Heart left ventricle (tissue), 13 donors: ENCODE results near the gene ARL11.

Source experiments
- POLR2A ChIP-seq, 2 donors: fragments of 450-650 bp; IDR thresholded peaks; one replicate each; pipeline ENCODE4 v1.6.1; 2017; ENCODE audit warnings: antibody characterized with exemption in 2 of 2, mild to moderate bottlenecking in 2 of 2, moderate library complexity in 2 of 2
- TF ChIP-seq, protein P1 (sequence below), 12 donors: fragments of 200-600 bp; sonication (generic) in 4 of 12; IDR thresholded peaks; one replicate each; pipeline versions ENCODE4 v1.5.0 to v1.8.0; 2018 to 2022; ENCODE audit warnings: antibody characterized with exemption in 12 of 12, mild to moderate bottlenecking in 5 of 12
- donor health status: ischemic (EF 13 %, LVEDD 7.1; RV severe dilation, severe dysfunction).
- donor health status: DM: no; HTN: yes; CAD: no.
- donor health status: DM: no; HTN: no; CAD: no.
- donor health status: ischemic (EF 25% LVEDD 6.9; RV normal size, moderate dysfunction).
- donor health status: ischemic (EF 25% LVEDD 5.7; RV mildly dilated, moderate dysfunction).
- donor health status: ischemic (EF 35%, LVEDD 5.7; RV mildly dilated, moderate dysfunction).
- donor health status: nonischemic (EF 11% LVEDD 7.7; RV severe dilation, severe dysfunction).
- donor health status: DM: yes; HTN: yes; CAD: no.
- donor health status: PGD.
- donor health status: ischemic (EF 29% LVEDD 5.4; RV normal size, mild dysfunction).
- donor health status: nonischemic (EF 23%, LVEDD 6.1; RV moderate dilation, normal function).

DNA sequence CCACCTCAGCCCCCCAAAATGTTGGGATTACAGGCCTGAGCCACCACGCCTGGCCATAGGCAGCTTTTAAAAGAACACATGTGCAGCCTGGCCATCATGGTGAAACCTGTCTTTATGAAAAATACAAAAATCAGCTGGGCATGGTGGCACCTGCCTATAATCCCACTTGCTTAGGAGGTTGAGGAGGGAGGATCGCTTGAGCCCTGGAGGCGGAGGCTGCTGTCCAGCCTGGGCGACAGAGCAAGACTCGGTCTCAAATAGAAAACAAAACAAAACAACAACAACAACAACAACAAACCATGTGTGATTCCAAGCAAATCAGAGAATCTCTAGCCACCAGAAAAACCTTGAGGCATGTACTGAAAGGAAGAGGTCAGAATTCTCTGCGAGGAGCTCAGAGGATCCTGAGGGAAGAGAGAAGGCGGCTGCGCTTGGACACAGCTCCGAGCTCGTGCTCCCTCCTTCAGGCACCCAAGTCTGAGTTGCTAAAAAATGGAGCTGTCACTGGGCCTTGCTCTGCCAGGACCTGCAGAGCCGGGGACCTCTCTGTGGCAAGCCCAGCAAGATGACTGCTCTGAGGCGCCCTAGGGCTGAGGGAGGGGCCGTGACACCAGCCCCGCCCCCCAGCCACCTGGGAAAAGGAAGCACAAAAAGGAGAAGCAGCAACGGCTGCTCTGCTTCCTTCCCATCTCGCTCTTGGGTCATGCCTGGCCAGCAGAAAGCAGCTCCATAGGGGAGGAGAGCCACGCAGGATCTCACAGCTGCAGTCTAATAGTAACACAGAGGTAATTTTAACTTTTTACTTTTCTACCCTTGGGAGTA, at the start of gene ARL11:
- TF ChIP-seq, protein P1, sequence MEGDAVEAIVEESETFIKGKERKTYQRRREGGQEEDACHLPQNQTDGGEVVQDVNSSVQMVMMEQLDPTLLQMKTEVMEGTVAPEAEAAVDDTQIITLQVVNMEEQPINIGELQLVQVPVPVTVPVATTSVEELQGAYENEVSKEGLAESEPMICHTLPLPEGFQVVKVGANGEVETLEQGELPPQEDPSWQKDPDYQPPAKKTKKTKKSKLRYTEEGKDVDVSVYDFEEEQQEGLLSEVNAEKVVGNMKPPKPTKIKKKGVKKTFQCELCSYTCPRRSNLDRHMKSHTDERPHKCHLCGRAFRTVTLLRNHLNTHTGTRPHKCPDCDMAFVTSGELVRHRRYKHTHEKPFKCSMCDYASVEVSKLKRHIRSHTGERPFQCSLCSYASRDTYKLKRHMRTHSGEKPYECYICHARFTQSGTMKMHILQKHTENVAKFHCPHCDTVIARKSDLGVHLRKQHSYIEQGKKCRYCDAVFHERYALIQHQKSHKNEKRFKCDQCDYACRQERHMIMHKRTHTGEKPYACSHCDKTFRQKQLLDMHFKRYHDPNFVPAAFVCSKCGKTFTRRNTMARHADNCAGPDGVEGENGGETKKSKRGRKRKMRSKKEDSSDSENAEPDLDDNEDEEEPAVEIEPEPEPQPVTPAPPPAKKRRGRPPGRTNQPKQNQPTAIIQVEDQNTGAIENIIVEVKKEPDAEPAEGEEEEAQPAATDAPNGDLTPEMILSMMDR (IDR thresholded peaks at IDR 0.05), result no peak
- no peak for TF ChIP-seq POLR2A (IDR thresholded peaks at IDR 0.05)
